DMS79 treated with DMSO at 0.1 percent for 48 hours (cell line): ENCODE measurements around the gene CLEC18A.
"Not testable (repeated sequence)": the region's sequence is repeated elsewhere in the genome, so short reads cannot be mapped to it uniquely, and the experiment has no call there.

Source experiments
- DNase-seq: peaks from one replicate; lab custom pipeline; 2025; lab: John Stamatoyannopoulos, UW

Gene CLEC18A

GRCh38 chr16:69952116-69952515 is 982 bp downstream of the CLEC18A start:
- not testable (repeated sequence) for DNase-seq

GRCh38 chr16:69952572-69953355 is 1.6 kb downstream of the CLEC18A start:
- not testable (repeated sequence) for DNase-seq

GRCh38 chr16:69954241-69954640 is 3.1 kb downstream of the CLEC18A start:
- DNase-seq, result not testable (repeated sequence)

GRCh38 chr16:69963312-69963711 is 12.2 kb downstream of the CLEC18A start:
- not testable (repeated sequence) for DNase-seq

- DNase-seq, result not testable (repeated sequence)
These were observed 14.0 kb downstream of the CLEC18A start for GRCh38 chr16:69964960-69965660.

- not testable (repeated sequence) for DNase-seq
These were observed 14.5 kb downstream of the CLEC18A start for GRCh38 chr16:69965661-69966054.

- DNase-seq, result not testable (repeated sequence)
These were observed 16.6 kb downstream of the CLEC18A start for GRCh38 chr16:69967688-69968087.

GRCh38 chr16:69968125-69968524 is 17.0 kb downstream of the CLEC18A start:
- not testable (repeated sequence) for DNase-seq

- not testable (repeated sequence) for DNase-seq
These were observed 18.5 kb downstream of the CLEC18A start for GRCh38 chr16:69969657-69970056.

GRCh38 chr16:69972120-69972519 is 21.0 kb downstream of the CLEC18A start:
- not testable (repeated sequence) for DNase-seq

- DNase-seq, result not testable (repeated sequence)
These were observed 21.8 kb downstream of the CLEC18A start for GRCh38 chr16:69972935-69973334.

- not testable (repeated sequence) for DNase-seq
These were observed 34.1 kb downstream of the CLEC18A start for GRCh38 chr16:69985196-69985595.

GRCh38 chr16:69997956-69998355 is 46.8 kb downstream of the CLEC18A start:
- not testable (repeated sequence) for DNase-seq

- DNase-seq, result not testable (repeated sequence)
These were observed 48.7 kb downstream of the CLEC18A start for GRCh38 chr16:69999801-70000200.

- not testable (repeated sequence) for DNase-seq
These were observed 52.4 kb downstream of the CLEC18A start for GRCh38 chr16:70003511-70003910.

- not testable (repeated sequence) for DNase-seq
These were observed 57.5 kb downstream of the CLEC18A start for GRCh38 chr16:70008604-70009003.

GRCh38 chr16:70010615-70011014 is 59.5 kb downstream of the CLEC18A start:
- DNase-seq, result not testable (repeated sequence)

- DNase-seq, result not testable (repeated sequence)
These were observed 60.0 kb downstream of the CLEC18A start for GRCh38 chr16:70011120-70011519.

- DNase-seq, result not testable (repeated sequence)
These were observed 61.2 kb downstream of the CLEC18A start for GRCh38 chr16:70012354-70012753.

- DNase-seq, result not testable (repeated sequence)
These were observed 61.8 kb downstream of the CLEC18A start for GRCh38 chr16:70012951-70013350.
